ENCODE data around the gene CCS. TPM values are rescaled to one million over a fixed set of nuclear protein-coding genes. Genes with fewer than 3 reads are reported as not detected.

Gene CCS
- total and polyA plus RNA-seq, 9 of the 15 experiments (the other 6 are each of a cell fraction or from before 2014, with no cell fraction given), result 1.1 to 46.6 (median 26.8) TPM

DNA sequence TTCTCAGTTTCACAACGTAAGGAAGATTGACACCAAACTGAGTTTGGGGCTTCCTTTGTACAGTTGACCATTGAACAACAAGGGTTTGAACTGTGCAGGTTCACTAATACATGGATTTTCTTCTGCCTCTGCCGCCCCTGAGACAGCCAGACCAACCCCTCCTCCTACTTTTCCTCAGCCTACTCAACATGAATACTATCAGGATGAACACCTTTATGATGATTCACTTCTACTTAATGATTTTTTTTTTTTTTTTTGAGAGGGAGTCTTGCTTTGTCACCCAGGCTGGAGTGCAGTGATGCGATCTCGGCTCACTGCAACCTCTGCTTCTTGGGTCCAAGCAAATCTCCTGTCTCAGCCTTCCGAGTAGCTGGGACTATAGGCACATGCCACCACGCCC is 60.1 kb downstream of the CCS start (continued):
- TF ChIP-seq, protein P1, sequence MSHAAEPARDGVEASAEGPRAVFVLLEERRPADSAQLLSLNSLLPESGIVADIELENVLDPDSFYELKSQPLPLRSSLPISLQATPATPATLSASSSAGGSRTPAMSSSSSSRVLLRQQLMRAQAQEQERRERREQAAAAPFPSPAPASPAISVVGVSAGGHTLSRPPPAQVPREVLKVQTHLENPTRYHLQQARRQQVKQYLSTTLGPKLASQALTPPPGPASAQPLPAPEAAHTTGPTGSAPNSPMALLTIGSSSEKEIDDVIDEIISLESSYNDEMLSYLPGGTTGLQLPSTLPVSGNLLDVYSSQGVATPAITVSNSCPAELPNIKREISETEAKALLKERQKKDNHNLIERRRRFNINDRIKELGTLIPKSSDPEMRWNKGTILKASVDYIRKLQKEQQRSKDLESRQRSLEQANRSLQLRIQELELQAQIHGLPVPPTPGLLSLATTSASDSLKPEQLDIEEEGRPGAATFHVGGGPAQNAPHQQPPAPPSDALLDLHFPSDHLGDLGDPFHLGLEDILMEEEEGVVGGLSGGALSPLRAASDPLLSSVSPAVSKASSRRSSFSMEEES (CRISPR knock-in tag; IDR thresholded peaks at IDR 0.05), result no peak
- TF ChIP-seq PURB (CRISPR knock-in tag; IDR thresholded peaks at IDR 0.05; ENCODE audit: low read depth) (no peak), GABPB1 (CRISPR knock-in tag; IDR thresholded peaks at IDR 0.05) (no peak), ELK1 (CRISPR knock-in tag; IDR thresholded peaks at IDR 0.05) (no peak), STAG1 (CRISPR knock-in tag; IDR thresholded peaks at IDR 0.05; ENCODE audit: borderline replicate concordance) (no peak), PHF20 (IDR thresholded peaks at IDR 0.05; ENCODE audit: partially characterized antibody) (no peak), ZNF318 (IDR thresholded peaks at IDR 0.05; ENCODE audit: borderline replicate concordance in 1 of 2, low read depth in 1 of 2) (no peak), HBP1 (CRISPR knock-in tag; IDR thresholded peaks at IDR 0.05) (no peak)
- TF ChIP-seq, protein P2, sequence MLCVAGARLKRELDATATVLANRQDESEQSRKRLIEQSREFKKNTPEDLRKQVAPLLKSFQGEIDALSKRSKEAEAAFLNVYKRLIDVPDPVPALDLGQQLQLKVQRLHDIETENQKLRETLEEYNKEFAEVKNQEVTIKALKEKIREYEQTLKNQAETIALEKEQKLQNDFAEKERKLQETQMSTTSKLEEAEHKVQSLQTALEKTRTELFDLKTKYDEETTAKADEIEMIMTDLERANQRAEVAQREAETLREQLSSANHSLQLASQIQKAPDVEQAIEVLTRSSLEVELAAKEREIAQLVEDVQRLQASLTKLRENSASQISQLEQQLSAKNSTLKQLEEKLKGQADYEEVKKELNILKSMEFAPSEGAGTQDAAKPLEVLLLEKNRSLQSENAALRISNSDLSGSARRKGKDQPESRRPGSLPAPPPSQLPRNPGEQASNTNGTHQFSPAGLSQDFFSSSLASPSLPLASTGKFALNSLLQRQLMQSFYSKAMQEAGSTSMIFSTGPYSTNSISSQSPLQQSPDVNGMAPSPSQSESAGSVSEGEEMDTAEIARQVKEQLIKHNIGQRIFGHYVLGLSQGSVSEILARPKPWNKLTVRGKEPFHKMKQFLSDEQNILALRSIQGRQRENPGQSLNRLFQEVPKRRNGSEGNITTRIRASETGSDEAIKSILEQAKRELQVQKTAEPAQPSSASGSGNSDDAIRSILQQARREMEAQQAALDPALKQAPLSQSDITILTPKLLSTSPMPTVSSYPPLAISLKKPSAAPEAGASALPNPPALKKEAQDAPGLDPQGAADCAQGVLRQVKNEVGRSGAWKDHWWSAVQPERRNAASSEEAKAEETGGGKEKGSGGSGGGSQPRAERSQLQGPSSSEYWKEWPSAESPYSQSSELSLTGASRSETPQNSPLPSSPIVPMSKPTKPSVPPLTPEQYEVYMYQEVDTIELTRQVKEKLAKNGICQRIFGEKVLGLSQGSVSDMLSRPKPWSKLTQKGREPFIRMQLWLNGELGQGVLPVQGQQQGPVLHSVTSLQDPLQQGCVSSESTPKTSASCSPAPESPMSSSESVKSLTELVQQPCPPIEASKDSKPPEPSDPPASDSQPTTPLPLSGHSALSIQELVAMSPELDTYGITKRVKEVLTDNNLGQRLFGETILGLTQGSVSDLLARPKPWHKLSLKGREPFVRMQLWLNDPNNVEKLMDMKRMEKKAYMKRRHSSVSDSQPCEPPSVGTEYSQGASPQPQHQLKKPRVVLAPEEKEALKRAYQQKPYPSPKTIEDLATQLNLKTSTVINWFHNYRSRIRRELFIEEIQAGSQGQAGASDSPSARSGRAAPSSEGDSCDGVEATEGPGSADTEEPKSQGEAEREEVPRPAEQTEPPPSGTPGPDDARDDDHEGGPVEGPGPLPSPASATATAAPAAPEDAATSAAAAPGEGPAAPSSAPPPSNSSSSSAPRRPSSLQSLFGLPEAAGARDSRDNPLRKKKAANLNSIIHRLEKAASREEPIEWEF (CRISPR knock-in tag; IDR thresholded peaks at IDR 0.05), result no peak
